Globus pallidus (tissue), 1 donor: ENCODE data around the gene PHPT1.

Experiments used
- DNase-seq: peaks from one replicate; pipeline ENCODE4 v3.0.0-alpha.2; 2015; ENCODE audit warnings: low spot score

The PHPT1 gene

DNA sequence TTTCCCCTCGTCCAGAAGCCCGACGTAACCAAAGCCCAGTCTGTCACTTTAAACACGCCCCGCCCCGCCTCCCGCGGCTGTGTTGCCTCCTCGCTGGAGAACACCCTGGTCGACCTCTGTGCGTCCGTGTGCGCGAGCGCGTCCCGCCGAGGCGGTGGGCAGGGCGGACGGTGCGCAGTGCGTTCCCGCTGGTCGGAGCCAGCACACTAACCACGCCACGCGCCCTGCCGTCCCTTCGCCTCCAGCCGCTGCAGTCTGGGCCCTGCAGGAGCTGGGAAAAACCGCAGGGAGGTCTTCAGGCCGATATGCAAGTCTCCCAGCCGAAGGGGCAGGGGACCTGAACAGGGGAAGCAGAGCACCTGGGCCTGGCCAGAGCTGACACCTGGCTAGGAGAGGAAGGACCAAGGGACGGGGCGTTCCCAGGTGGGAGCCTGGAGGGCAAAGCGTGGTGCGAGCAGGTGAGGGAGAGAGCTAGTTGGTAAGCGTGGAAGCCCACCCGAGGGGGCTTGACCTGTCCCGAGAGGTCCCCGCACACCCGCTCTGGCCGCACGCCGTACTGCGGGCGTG is 1.3 kb upstream of the PHPT1 start:
- DNase-seq = no peak

DNA sequence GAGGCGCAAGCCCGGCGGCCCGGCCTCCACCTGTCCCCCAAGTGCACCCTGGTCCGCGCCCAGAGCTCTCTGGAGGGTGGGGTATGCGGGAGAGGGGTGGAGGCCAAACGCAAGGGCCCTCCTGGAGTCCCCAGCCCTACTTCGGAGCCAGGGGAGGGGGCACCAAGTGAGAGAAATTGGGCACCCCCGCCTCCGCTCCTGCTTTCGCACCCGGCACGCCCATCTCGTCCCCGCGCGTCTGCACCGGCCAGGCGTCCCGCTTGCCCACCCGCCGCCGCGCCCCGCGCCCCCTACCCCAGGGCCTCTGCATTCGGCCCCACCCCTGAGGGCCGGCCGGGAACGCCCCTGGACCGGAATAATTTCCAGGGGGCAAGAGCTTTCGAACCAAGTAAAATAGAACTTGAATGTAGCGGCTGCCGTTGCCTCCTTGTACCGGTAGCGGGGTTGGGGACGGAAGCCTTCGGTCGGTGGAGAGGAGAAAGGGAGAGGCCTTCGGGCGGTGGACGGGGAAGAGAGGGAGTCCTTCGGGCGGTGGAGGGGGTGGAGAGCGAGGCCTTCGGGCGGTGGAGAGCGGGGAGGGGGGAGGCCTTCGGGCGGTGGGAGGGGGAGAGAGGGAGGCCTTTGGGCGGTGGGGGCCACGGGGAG is 694 bp upstream of the PHPT1 start:
- DNase-seq = no peak

DNA sequence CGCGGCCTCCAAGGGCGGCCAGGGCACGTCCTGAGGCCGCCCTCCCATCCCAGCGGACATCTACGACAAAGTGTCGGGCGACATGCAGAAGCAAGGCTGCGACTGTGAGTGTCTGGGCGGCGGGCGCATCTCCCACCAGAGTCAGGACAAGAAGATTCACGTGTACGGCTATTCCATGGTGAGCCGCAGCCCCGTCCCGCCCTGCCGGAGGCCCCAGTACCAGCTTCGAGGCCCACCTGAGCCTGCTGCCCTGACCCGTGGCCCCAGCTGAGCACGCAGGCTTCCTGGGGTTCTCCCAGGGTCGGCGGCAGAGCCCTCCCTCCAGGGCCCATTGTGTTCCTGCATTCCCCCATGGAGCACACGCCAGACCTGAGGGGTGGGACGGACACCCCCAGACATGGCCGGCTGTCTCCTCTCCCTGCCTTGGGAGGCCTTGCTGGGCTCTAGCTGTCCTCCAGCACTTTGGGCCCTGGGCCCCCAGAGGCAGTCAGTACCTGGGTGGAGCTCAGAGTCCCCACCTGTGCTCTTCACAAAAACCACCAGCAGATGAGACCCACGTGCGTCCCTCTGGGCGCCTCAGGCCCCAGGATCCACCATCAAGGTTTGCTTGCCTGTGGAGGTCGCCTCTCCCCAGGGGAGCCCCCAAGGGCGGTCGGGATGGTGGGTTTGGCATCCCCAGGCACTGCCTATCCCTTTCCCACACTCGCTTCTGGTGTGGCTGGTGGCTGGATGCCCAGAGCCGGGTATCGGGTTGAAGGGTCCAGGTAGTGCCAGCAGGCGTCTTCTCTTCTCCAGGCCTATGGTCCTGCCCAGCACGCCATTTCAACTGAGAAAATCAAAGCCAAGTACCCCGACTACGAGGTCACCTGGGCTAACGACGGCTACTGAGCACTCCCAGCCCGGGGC is 1.0 kb downstream of the PHPT1 start:
- DNase-seq = no peak

DNA sequence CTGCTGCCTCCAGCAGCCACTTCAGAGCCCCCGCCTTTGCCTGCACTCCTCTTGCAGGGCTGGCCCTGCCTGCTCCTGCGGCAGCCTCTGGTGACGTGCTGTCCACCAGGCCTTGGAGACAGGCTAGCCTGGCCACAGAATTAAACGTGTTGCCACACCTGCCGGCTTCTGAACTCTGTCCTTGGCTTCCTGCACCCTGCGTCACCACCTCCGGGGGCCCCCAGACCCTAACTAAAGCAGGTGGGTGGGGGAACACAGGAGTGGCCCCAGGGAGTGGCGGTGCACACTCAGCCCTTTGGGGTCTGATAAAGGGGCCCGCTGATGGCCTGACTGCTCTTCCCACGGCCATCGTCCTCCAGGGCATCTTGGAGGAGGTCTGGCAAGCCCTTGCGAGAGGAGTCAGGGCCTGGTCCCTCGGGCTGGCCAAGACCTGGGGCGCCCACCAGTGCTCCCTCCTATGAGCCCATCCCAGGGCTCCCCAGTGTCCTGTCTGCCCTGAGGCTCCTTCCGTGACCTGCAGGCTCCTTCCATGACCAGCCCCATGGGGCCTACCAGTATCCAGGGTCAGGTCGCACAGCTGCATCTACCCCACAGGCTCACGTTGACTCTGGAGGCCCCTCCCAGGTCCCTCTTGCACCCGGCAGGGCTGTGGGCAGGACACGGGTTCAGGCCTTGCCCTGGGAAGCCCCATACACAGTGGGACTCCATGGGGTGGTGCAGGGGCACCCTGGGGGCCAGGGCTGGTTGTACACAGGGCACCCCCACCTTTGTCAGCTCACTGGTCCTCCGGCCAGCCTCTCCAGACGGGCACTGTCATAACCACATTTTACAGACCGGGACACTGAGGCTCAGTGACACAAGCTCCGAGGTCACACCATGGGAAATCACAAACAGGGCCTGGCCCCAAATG is 1.9 kb downstream of the PHPT1 start:
- no peak for DNase-seq

DNA sequence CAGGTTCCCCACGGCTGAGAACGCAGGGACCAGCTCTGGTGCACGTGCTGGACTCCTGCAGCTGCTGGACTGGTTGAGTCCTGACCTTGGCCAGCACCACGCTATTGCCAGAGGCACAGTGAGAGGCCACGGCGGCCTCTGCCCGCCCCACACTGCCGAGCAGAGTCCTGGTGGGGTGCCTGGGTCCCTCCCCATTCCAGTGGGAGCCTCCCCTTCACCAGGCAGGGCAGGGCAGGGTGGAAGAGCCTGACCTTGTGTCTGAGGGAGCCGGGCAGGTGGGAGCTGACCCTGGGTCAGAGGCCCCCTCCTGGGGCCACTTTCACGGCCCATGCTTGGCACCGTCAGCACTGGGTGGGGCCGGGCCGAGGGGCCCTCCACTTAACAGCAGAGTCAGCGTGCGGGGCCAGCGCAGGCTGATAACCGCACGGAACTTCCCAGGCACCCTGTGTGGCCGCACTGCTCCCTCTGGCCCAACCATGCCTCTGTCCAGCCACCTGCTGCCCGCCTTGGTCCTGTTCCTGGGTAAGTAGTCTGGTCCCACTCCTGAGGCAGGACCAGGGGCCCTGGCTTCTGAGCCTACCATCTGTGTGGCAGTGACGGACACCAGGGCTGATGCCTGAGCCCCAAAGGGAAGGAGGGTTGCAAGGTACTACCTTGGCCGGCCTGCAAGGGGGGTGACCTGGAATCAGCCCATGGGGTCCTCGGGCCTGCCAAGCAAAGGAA is 2.9 kb downstream of the PHPT1 start, which contains the start of gene MAMDC4:
Gene MAMDC4 (plus strand): TSS at position 406 of the 723 bp plus-strand sequence. CDS start 71 bp downstream, at position 477.
- DNase-seq = no peak

DNA sequence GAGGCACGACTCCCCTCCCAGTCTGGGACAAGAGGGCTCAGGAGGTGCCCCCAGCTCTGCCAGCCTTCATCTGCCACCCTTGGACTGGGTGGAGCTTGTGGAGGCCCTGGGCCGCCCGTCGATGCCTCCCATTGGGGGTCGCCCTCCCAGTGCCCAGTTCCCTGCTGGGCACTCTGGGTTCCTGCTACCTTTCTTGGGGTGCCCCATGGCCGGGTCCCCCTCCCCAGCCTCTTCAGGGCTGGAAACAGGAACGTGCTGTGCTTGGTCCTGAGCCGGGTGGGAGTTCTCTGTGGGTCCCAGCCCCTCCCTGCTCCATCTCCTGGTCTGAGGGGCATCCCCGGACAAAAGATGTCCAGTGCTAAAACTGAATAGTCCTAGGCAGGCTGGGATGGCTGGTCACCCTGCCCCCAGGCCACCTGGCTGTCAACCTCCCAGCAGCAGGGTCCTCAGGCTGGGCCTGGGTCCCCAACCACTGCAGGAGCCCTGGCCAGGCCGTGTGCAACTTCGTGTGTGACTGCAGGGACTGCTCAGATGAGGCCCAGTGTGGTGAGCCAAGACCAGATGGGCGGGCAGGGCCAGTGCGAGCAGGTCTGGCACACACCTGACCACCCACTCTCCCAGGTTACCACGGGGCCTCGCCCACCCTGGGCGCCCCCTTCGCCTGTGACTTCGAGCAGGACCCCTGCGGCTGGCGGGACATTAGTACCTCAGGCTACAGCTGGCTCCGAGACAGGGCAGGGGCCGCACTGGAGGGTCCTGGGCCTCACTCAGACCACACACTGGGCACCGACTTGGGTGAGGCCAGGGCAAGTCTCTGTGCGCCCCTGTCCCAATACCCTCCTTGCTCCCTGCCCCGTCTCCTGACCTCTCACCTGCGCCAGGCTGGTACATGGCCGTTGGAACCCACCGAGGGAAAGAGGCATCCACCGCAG is 3.7 kb downstream of the PHPT1 start:
- no peak for DNase-seq

DNA sequence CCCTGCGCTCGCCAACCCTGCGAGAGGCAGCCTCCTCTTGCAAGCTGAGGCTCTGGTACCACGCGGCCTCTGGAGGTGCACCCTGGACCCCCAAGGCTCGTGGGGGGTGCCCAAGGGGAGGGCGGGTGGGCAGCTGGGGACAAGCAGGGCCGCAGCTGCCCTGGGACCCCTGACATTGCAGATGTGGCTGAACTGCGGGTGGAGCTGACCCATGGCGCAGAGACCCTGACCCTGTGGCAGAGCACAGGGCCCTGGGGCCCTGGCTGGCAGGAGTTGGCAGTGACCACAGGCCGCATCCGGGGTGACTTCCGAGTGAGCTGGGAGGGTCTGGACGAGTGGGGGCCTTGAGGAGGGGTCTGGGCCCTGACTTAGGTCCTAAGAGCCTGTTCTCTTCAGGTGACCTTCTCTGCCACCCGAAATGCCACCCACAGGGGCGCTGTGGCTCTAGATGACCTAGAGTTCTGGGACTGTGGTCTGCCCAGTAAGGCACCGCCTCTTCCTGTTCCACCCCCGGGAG is 4.4 kb downstream of the PHPT1 start:
- no peak for DNase-seq

DNA sequence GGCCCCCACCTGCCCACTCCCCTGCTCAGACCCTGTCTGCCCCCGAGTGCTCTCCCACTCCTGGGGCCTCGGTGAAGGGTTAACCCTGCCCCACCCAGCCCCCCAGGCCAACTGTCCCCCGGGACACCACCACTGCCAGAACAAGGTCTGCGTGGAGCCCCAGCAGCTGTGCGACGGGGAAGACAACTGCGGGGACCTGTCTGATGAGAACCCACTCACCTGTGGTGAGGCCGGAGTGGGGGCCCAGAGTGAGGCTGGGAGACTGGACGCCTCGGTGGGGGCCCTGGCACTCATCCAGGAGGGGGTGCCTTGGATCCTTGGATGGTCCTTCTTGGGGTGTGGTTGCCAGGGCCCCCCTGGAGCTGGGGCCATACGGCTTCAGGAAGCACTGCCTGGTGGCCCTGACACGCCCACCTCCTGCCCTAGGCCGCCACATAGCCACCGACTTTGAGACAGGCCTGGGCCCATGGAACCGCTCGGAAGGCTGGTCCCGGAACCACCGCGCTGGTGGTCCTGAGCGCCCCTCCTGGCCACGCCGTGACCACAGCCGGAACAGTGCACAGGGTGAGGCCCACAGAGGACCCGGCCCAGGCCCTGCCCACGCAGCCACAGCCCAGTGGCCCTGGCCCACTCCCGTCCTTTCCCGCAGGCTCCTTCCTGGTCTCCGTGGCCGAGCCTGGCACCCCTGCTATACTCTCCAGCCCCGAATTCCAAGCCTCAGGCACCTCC is 5.1 kb downstream of the PHPT1 start:
- DNase-seq = no peak

DNA sequence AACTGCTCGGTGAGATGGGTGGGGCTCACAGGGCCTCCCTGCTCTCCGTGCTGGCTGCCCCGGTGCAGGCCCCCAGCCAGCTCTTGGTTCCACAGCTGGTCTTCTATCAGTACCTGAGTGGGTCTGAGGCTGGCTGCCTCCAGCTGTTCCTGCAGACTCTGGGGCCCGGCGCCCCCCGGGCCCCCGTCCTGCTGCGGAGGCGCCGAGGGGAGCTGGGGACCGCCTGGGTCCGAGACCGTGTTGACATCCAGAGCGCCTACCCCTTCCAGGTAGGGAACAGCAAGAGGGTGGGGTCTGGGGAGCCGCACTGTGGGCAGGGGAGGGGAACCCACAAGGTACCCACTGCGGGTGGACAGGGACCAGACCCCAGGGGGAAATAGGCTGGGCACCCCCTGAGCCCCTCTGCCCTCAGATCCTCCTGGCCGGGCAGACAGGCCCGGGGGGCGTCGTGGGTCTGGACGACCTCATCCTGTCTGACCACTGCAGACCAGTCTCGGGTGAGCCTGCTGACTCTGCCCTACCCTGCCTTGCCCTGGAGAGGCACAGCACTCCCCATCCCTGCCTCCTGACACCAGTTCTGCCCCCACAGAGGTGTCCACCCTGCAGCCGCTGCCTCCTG is 5.7 kb downstream of the PHPT1 start:
- DNase-seq = no peak

DNA sequence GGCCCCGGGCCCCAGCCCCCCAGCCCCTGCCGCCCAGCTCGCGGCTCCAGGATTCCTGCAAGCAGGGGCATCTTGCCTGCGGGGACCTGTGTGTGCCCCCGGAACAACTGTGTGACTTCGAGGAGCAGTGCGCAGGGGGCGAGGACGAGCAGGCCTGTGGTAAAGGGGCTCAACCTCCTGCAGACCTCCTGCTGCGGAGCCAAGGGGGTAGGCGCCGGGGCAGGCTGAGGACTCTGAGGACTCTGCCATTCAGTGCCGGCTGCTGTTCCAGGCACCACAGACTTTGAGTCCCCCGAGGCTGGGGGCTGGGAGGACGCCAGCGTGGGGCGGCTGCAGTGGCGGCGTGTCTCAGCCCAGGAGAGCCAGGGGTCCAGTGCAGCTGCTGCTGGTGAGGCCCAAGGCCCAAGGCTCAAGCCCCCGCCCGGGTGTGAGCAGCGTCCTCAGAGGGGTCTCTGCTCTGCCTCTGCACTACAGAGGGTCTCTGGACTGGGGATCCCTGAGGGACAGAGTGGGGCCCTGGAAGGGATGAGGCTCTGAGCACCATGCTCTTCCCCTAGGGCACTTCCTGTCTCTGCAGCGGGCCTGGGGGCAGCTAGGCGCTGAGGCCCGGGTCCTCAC is 6.4 kb downstream of the PHPT1 start:
- no peak for DNase-seq

DNA sequence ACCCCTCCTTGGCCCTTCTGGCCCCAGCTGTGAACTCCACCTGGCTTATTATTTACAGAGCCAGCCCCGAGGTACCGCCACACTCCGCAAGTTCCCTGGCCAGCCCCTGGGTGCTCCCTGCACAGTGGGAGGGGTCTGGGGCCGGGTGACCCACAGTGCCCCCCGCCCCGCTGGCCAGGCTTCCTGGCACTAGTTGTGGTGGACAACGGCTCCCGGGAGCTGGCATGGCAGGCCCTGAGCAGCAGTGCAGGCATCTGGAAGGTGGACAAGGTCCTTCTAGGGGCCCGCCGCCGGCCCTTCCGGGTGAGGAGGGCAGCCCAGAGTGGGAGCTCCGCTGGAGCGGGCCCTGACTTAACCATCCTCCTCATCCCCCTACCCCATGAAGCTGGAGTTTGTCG is 6.9 kb downstream of the PHPT1 start:
- DNase-seq = no peak

DNA sequence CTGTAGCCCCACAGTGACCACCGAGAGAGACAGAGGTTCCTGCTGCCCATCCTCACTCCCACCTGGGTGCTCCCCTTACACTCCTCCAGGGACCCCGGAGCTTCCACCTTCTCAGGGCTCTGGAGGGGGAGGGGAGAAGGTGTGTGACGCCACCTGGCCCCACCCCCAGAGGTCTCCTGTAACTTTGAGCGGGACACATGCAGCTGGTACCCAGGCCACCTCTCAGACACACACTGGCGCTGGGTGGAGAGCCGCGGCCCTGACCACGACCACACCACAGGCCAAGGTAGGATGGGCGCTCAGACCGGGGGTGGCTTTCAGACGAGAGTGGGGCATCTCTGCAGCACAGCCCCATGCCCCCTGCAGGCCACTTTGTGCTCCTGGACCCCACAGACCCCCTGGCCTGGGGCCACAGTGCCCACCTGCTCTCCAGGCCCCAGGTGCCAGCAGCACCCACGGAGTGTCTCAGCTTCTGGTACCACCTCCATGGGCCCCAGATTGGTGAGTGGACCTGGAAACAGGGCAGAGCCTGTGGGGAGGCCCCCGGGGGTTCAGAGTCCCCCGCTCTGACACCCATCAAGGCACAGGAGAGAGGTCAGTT is 7.4 kb downstream of the PHPT1 start:
- DNase-seq = no peak

DNA sequence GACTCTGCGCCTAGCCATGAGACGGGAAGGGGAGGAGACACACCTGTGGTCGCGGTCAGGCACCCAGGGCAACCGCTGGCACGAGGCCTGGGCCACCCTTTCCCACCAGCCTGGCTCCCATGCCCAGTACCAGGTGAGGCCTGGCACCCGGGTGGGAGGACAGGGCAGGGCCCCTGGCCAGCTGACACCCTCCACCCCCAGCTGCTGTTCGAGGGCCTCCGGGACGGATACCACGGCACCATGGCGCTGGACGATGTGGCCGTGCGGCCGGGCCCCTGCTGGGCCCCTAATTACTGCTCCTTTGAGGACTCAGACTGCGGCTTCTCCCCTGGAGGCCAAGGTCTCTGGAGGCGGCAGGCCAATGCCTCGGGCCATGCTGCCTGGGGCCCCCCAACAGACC is 8.0 kb downstream of the PHPT1 start:
- DNase-seq = no peak

DNA sequence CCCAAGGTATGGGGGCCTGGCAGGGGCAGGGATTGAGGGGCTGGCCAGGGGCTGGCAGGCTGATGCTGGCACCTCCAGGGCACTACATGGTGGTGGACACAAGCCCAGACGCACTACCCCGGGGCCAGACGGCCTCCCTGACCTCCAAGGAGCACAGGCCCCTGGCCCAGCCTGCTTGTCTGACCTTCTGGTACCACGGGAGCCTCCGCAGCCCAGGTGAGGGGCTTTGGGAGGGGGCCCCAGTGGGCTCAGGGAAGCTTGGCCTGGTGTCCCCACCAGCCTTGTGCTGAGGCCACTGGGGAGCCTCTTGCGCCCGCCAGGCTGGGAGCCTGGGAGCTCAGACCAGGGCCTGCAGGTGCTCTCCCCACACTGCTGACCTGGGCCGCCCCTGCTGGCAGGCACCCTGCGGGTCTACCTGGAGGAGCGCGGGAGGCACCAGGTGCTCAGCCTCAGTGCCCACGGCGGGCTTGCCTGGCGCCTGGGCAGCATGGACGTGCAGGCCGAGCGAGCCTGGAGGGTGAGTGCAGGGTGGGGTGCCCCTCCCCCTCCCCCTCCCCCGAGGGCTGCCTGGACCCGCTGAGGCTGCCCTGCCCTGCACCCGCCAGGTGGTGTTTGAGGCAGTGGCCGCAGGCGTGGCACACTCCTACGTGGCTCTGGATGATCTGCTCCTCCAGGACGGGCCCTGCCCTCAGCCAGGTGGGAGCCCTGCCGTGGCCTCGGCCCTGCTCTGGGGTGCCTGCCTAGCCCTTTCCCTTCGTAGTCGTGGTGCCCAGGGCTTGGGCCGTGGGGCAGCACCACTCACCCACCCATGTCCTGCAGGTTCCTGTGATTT is 8.6 kb downstream of the PHPT1 start:
- DNase-seq = no peak

DNA sequence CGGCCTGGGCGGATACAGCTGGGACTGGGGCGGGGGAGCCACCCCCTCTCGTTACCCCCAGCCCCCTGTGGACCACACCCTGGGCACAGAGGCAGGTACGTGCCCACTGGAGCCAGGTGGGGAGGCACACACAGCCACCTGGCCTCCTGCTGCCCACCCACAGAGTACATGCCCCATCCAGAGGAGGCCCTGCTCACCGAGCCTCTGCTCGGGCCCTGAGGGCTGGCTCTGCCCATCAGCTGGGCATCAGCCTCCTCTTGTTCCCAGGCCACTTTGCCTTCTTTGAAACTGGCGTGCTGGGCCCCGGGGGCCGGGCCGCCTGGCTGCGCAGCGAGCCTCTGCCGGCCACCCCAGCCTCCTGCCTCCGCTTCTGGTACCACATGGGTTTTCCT is 9.2 kb downstream of the PHPT1 start:
- DNase-seq = no peak

DNA sequence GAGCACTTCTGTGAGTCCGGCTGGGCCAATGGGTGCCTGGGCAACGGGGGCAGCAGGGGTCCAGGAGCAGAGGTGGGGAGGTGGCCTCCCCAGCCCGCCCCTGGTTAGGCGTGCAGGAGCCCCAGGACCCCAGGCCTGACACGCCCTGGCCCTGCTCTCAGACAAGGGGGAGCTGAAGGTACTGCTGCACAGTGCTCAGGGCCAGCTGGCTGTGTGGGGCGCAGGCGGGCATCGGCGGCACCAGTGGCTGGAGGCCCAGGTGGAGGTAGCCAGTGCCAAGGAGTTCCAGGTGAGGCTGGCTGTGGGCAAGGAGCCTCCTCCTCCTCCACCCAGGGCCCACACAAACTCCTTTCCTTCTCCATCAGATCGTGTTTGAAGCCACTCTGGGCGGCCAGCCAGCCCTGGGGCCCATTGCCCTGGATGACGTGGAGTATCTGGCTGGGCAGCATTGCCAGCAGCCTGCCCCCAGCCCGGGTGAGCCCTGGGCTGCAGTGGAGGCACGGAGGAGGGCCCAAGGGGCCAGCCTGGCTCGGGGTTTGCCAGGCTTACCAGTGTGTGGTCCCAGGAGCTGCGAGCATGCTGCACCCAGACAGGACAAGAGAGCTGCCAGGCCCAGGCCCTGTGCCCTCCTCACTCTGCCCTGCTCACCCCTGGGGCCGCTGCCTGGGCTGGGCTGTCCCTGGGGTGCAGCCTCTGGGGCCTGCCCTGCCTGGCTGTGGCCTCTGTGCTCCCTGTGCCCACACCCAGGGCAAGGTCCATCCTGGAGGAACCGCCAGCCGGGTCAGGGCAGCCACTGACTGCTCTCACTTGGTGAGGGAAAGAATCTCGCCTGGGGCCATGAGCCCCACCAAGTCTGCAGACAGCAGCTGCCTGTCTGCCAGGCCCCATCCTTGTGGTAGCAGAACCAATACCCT is 9.9 kb downstream of the PHPT1 start:
- DNase-seq = peak; percentile 70
